ENCODE data around the gene PPP1R1C.
"Not testable (repeated sequence)": the region's sequence is repeated elsewhere in the genome, so short reads cannot be mapped to it uniquely, and the experiment has no call there.

DNA sequence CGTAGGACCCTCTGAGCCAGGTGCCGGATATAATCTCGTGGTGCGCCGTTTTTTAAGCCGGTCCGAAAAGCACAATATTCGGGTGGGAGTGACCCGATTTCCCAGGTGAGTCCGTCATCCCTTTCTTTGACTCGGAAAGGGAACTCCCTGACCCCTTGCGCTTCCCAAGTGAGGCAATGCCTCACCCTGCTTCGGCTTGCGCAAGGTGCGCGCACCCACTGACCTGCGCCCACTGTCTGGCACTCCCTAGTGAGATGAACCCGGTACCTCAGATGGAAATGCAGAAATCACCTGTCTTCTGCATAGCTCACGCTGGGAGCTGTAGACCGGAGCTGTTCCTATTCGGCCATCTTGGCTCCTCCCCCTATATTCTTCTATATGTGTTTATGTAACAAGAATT is 45.2 kb downstream of the PPP1R1C start:
- TF ChIP-seq CTCF, POLR2A (IDR thresholded peaks at IDR 0.05): not testable (repeated sequence)
